Natural killer cell (primary cell): Measurements from ENCODE around the gene RUNX3. TPM values are rescaled to one million over a fixed set of nuclear protein-coding genes. Genes with fewer than 3 reads are reported as not detected.
A peak's percentile ranks its signal among the peaks of the same experiment; 100 is the strongest.

Source experiments
- ATAC-seq, 3 donors: fragments of 150-1000 bp in 2 of 3; fragments of 200-7000 bp in 1 of 3; cut with Tn5 transposase; 1 replicate in 1 of 3; 2 replicates in 2 of 3; pipeline ENCODE4 v1.10.0; 2021; ENCODE audit warnings: mild to moderate bottlenecking in 2 of 3, moderate library complexity in 2 of 3
- DNase-seq, 2 donors: peaks; one replicate each; pipeline versions ENCODE4 v3.0.0 to v3.0.0-alpha.2; 2013 to 2021; ENCODE audit warnings: mixed read lengths in 1 of 2
- H3K27ac ChIP-seq: one replicate; pipeline ENCODE4 v1.5.1; 2013; ENCODE audit warnings: mild to moderate bottlenecking, low read length
- H3K27me3 ChIP-seq: one replicate; pipeline ENCODE4 v1.6.1; 2013; ENCODE audit warnings: low read length; ENCODE audit not compliant: control insufficient read depth, insufficient read depth
- H3K36me3 ChIP-seq: one replicate; pipeline ENCODE4 v1.6.1; 2013; ENCODE audit warnings: low read length; ENCODE audit not compliant: control insufficient read depth, insufficient read depth
- H3K4me1 ChIP-seq: one replicate; pipeline ENCODE4 v1.6.1; 2013; ENCODE audit warnings: low read length; ENCODE audit not compliant: control insufficient read depth, insufficient read depth
- H3K4me3 ChIP-seq: one replicate; pipeline ENCODE4 v1.5.1; 2013; ENCODE audit warnings: low read length
- H3K9me3 ChIP-seq: one replicate; pipeline ENCODE4 v1.6.1; 2013; ENCODE audit warnings: low read length; ENCODE audit not compliant: control insufficient read depth, insufficient read depth
- H3K27ac Mint-ChIP-seq, 2 donors: one replicate each; pipeline ENCODE4 v1.8.0; 2022; ENCODE audit warnings: mild to moderate bottlenecking in 2 of 2, mixed read lengths in 2 of 2, moderate library complexity in 1 of 2
- H3K27me3 Mint-ChIP-seq, 2 donors: one replicate each; pipeline ENCODE4 v1.8.0; 2022; ENCODE audit warnings: low read depth in 2 of 2, mixed read lengths in 2 of 2
- H3K36me3 Mint-ChIP-seq: one replicate; pipeline ENCODE4 v1.8.0; 2022; ENCODE audit warnings: mixed read lengths
- H3K4me1 Mint-ChIP-seq, 2 donors: one replicate each; pipeline ENCODE4 v1.8.0; 2022; ENCODE audit warnings: mixed read lengths in 2 of 2
- H3K4me3 Mint-ChIP-seq: one replicate; pipeline ENCODE4 v1.8.0; 2022; ENCODE audit warnings: mild to moderate bottlenecking, moderate library complexity, mixed read lengths
- H3K9me3 Mint-ChIP-seq, 2 donors: one replicate each; pipeline ENCODE4 v1.8.0; 2022; ENCODE audit warnings: mixed read lengths in 2 of 2
- WGBS: methylation state at CpG from one replicate; pipeline ENCODE4 v1.1.7; 2013; ENCODE audit warnings: missing lambda C conversion rate; ENCODE audit not compliant: insufficient coverage; 5-methylcytosine and 5-hydroxymethylcytosine counted together
- intact Hi-C: fragments of 100-400 bp; cut with micrococcal nuclease; formaldehyde crosslinking; loops from one replicate; pipeline ENCODE4 v1.14.2; 2022
- total RNA-seq, 4 donors: library from RNA; stranded (reverse); fragments of 120-200 nt in 1 of 4; gene quantifications; one replicate each; pipeline versions ENCODE4 v1.2.3 to v1.2.4, GENCODE V29; 2013 to 2022
- TF ChIP-seq, protein P1 (sequence below): fragments of 200-600 bp; IDR thresholded peaks from one replicate; pipeline ENCODE4 v1.8.0; 2022; ENCODE audit warnings: antibody characterized with exemption

RUNX3 gene
- total RNA-seq, 3 donors from 2014 or later (not counting 1 experiment from before 2014, with no cell fraction given) = 537 to 630 (median 601) TPM

DNA sequence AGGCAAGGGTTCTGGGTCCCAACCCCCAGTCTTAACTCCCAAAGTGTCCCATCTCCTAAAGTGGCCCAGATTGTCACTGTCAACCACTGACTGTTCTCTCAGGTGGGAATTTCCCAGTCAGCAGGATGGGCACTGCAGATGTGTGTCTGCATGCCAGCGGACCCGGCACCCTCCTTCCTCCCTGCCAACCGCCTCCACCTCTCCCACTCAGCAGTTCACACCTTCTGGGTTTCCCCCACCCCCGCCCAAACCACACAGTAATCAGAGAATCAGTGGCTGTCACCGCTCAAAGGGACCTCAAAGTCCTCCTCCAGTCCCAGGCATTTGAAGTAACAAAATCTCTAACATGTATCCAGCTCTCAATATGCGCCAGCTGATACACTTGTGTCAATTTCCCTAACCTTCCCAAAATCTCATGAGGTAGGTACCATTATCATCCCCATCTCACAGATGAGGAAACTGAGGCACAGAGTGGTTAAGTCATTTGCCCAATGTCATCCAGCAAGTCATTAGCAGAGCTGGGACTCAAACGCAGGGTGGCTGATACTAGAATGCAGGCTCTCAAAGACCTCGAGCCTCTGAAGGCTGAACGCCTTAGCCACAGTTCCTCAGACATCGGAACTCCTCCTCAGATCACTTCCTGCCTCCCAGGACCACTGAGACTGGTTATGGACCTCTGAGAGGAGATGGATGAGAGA lies 4.8 kb downstream of the RUNX3 start:
- Histone ChIP-seq H3K9me3 (no peaks in the 10 kb centered on the region), H3K27me3 (no peaks in the 10 kb centered on the region), H3K27ac (peak overlapping the region; percentile 100), H3K4me1 (peaks cover 71% of the 10 kb centered on the region), H3K36me3 (peaks cover 74% of the 10 kb centered on the region), H3K4me3 (peak overlapping the region; percentile 94)
- H3K36me3 Mint-ChIP-seq = peaks cover 21% of the 10 kb centered on the region
- H3K27me3 Mint-ChIP-seq = no peaks in the 10 kb centered on the region
- DNase-seq = peak; percentile 75 to 97
- WGBS = 7% methylated on average over 9 of the region's 10 CpGs
- peaks cover 66 to 73% of the 10 kb centered on the region in 2 donors for H3K4me1 Mint-ChIP-seq
- TF ChIP-seq, protein P1, sequence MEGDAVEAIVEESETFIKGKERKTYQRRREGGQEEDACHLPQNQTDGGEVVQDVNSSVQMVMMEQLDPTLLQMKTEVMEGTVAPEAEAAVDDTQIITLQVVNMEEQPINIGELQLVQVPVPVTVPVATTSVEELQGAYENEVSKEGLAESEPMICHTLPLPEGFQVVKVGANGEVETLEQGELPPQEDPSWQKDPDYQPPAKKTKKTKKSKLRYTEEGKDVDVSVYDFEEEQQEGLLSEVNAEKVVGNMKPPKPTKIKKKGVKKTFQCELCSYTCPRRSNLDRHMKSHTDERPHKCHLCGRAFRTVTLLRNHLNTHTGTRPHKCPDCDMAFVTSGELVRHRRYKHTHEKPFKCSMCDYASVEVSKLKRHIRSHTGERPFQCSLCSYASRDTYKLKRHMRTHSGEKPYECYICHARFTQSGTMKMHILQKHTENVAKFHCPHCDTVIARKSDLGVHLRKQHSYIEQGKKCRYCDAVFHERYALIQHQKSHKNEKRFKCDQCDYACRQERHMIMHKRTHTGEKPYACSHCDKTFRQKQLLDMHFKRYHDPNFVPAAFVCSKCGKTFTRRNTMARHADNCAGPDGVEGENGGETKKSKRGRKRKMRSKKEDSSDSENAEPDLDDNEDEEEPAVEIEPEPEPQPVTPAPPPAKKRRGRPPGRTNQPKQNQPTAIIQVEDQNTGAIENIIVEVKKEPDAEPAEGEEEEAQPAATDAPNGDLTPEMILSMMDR = no peak
- peak overlapping the region; percentile 97 for H3K4me3 Mint-ChIP-seq
- intact Hi-C loops = loop anchor here (1.0 kb wide), 2 partner anchors 10 to 14 kb away; no protein-coding TSS in a partner anchor
- H3K9me3 Mint-ChIP-seq = no peaks in the 10 kb centered on the region
- peak; percentile 40 to 64 (median 61) for ATAC-seq
- H3K27ac Mint-ChIP-seq = peak overlapping the region; percentile 99

DNA sequence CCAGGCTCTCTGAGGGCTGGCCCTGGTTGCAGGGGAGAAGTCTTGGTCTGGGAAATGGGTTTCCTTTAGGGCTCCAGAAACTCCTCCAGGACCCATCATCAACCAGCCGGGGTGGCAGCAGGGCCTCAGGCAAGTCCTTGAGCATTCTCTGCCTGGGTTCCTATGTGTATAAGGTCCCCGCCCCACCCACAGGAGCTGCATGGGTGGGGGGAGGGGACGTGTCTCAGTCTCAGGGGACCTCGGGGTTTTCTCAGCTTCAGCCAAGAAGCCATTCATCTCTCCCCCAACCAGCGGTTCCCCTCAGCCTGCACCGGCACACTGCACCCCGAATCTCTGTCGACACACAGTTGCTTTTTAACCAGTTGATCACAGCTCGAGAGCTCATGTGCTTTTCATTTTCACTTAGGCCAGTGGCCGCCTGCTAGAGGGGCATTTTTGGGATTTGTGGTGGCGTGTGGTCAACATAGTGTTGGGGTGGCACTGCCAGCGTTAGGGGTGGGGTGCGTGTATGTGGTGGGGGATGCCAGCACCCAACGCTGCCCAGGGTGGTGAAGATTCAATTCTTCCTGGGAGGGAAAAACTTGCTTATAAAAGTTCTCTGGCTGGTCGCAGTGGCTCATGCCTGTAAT lies 6.5 kb downstream of the RUNX3 start:
- Histone ChIP-seq H3K4me3 (peak overlapping the region; percentile 14), H3K4me1 (peaks cover 84% of the 10 kb centered on the region), H3K36me3 (peaks cover 90% of the 10 kb centered on the region), H3K27me3 (no peaks in the 10 kb centered on the region), H3K9me3 (no peaks in the 10 kb centered on the region), H3K27ac (peak overlapping the region; percentile 100)
- H3K4me1 Mint-ChIP-seq = peaks cover 82 to 90% of the 10 kb centered on the region in 2 donors
- peak overlapping the region; percentile 99 for H3K27ac Mint-ChIP-seq
- TF ChIP-seq, protein P1 = no peak
- ATAC-seq (peak; percentile 19 to 33 (median 22)), DNase-seq (peak in 1 of 2 donors; percentile 72)
- peaks cover 29% of the 10 kb centered on the region for H3K36me3 Mint-ChIP-seq
- peak overlapping the region; percentile 97 for H3K4me3 Mint-ChIP-seq
- WGBS = 12% methylated on average over 14 of the region's 15 CpGs
- H3K9me3 Mint-ChIP-seq = no peaks in the 10 kb centered on the region
- intact Hi-C loops = no loop called here
- no peaks in the 10 kb centered on the region for H3K27me3 Mint-ChIP-seq

DNA sequence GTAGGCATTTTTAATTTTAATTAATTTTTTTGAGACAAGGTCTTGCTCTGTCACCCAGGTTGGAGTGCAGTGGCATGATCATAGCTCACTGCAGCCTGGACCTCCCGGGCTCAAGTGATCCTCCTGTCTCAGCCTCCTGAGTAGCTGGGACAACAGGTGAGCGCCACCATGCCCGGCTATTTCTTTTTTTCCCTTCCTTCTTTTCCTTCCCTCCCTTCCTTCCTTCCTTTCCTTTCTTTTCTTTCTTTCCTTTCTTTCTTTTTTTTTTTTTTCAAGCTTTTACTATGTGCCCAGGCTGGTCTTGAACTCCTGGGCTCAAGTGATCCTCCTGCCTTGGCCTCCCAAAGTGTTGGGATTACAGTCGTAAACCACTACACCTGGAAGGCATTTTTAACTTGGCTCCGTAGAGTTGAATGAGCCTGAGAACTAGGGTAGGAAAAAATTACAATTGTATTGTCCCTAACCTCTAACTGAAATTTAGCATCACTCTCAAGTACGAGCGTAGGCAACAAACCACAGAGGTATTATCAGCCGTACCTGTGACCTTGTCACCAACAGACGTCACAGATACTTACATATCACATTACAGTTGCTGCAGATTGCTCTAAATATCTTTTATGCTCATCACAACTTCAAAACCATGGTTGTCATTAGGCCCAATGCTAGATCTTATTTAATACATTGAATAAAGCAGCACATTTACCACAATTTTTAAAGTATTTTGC lies 8.0 kb downstream of the RUNX3 start:
- peak overlapping the region; percentile 99 for H3K27ac Mint-ChIP-seq
- intact Hi-C loops = no loop called here
- H3K36me3 Mint-ChIP-seq = peaks cover 29% of the 10 kb centered on the region
- DNase-seq (peak in 1 of 2 donors; percentile 83), ATAC-seq (peak; percentile 20 to 45 (median 33))
- Histone ChIP-seq H3K27me3 (no peaks in the 10 kb centered on the region), H3K36me3 (peaks cover 97% of the 10 kb centered on the region), H3K4me3 (no peak overlapping the region), H3K9me3 (no peaks in the 10 kb centered on the region), H3K27ac (peak overlapping the region; percentile 100), H3K4me1 (peaks cover 97% of the 10 kb centered on the region)
- no peaks in the 10 kb centered on the region for H3K27me3 Mint-ChIP-seq
- peak overlapping the region; percentile 97 for H3K4me3 Mint-ChIP-seq
- no peaks in the 10 kb centered on the region for H3K9me3 Mint-ChIP-seq
- peaks cover 92 to 96% of the 10 kb centered on the region in 2 donors for H3K4me1 Mint-ChIP-seq
- TF ChIP-seq, protein P1 = no peak
- 55% methylated on average over 9 of the region's 9 CpGs for WGBS
